Panc1 (cell line): ENCODE measurements around the gene CYP26B1. TPM values are rescaled to one million over a fixed set of nuclear protein-coding genes. Genes with fewer than 3 reads are reported as not detected.

Experiments used
- ATAC-seq: fragments of 200-7000 bp; cut with Tn5 transposase; 2 replicates; pipeline ENCODE4 v1.9.1; 2020; ENCODE audit warnings: mild to moderate bottlenecking, moderate library complexity
- BruUV-seq: library from RNA; stranded (reverse); fragments of 400-500 nt; replicated peaks from 2 replicates; lab custom pipeline; 2021; lab: Mats Ljungman, UMichigan
- CTCF ChIA-PET: fragments of 300-600 bp; sonication (Branson Sonifier 250); formaldehyde crosslinking; loops from one replicate; lab custom pipeline; 2022; ENCODE audit warnings: antibody characterized with exemption; lab: Charles Lee
- POLR2A ChIA-PET: fragments of 300-600 bp; sonication (Branson Sonifier 250); formaldehyde crosslinking; loops from one replicate; lab custom pipeline; 2022; ENCODE audit warnings: antibody characterized with exemption; lab: Charles Lee
- DNase-seq: peaks from one replicate; pipeline ENCODE4 v3.0.0-alpha.2; 2010; ENCODE audit warnings: low read depth, low spot score
- H3K27ac ChIP-seq: 2 replicates; pipeline ENCODE4 v1.5.1; 2011; ENCODE audit warnings: mild to moderate bottlenecking, low read length, inconsistent platforms
- H3K27me3 ChIP-seq: fragments of 200-500 bp; sonication (Bioruptor generic); 2 replicates; pipeline ENCODE4 v1.6.0; 2014; ENCODE audit warnings: low read length, inconsistent platforms; ENCODE audit not compliant: control insufficient read depth, insufficient read depth
- H3K36me3 ChIP-seq: fragments of 200-500 bp; sonication (Bioruptor generic); 2 replicates; pipeline ENCODE4 v1.5.1; 2014; ENCODE audit warnings: inconsistent platforms, mild to moderate bottlenecking, low read length, moderate library complexity; ENCODE audit not compliant: control insufficient read depth, insufficient read depth
- H3K4me1 ChIP-seq: 2 replicates; pipeline ENCODE4 v1.5.1; 2011; ENCODE audit warnings: inconsistent platforms, mild to moderate bottlenecking, low read length, moderate library complexity; ENCODE audit not compliant: control insufficient read depth, insufficient read depth
- H3K4me3 ChIP-seq, 2 experiments: 2 replicates each; pipeline ENCODE4 v1.5.1; 2011 to 2012; ENCODE audit warnings: low read depth in 2 of 2, low read length in 2 of 2, mild to moderate bottlenecking in 2 of 2, inconsistent platforms in 1 of 2, moderate library complexity in 1 of 2
- H3K9me3 ChIP-seq: fragments of 200-500 bp; sonication (Bioruptor generic); 2 replicates; pipeline ENCODE4 v1.5.1; 2014; ENCODE audit warnings: low read depth, mild to moderate bottlenecking, inconsistent platforms, low read length, moderate library complexity; ENCODE audit not compliant: control insufficient read depth, insufficient read depth
- CTCF ChIP-seq: fragments of 450-650 bp; IDR thresholded peaks from 2 replicates; pipeline ENCODE4 v1.5.1; 2017; ENCODE audit warnings: mild to moderate bottlenecking
- POLR2AphosphoS5 ChIP-seq: IDR thresholded peaks from 2 replicates; pipeline ENCODE4 v1.6.1; 2012; ENCODE audit warnings: mild to moderate bottlenecking, low read depth, low read length, moderate library complexity
- REST ChIP-seq, 2 experiments: IDR thresholded peaks; 2 replicates each; pipeline ENCODE4 v1.6.1; 2011 to 2012; ENCODE audit warnings: low read depth in 2 of 2, control low read depth in 1 of 2, low read length in 1 of 2, mild to moderate bottlenecking in 1 of 2, moderate library complexity in 1 of 2; ENCODE audit not compliant: insufficient read depth in 1 of 2
- SIN3A ChIP-seq: IDR thresholded peaks from 2 replicates; pipeline ENCODE4 v1.6.1; 2012; ENCODE audit warnings: low read depth, mild to moderate bottlenecking, low read length, moderate library complexity, borderline replicate concordance; ENCODE audit not compliant: insufficient read depth
- TCF7L2 ChIP-seq: IDR thresholded peaks from 2 replicates; pipeline ENCODE4 v1.6.1; 2011; ENCODE audit warnings: mild to moderate bottlenecking, low read depth, low read length, inconsistent platforms
- in situ Hi-C: cut with HindIII; loops from 2 replicates; pipeline ENCODE4 v1.10.0; 2016; ENCODE audit warnings: low sequenced_read_pairs, low pct_unique_long_range_greater_than_20kb
- intact Hi-C: fragments of 100-400 bp; cut with micrococcal nuclease; formaldehyde crosslinking; loops from one replicate; pipeline ENCODE4 v1.10.0; 2022; ENCODE audit not compliant: unreplicated experiment
- total RNA-seq: library from RNA; stranded (reverse); gene quantifications from one replicate; pipeline ENCODE4 v1.2.1, GENCODE V29; 2021; ENCODE audit not compliant: unreplicated experiment

CYP26B1 gene
- total RNA-seq, 1 experiment from 2014 or later, result 12.3 TPM

- in situ Hi-C loops, result no loop called here
- no peak for ATAC-seq
- H3K9me3 ChIP-seq, result no peaks in the 10 kb centered on the region
- ChIA-PET POLR2A (no interaction called here), CTCF (no interaction called here)
- H3K4me1 ChIP-seq, result peaks cover 15% of the 10 kb centered on the region
- no peak overlapping the region for H3K27ac ChIP-seq
- intact Hi-C loops, result no loop called here
- TF ChIP-seq SIN3A, result no peak
- TF ChIP-seq POLR2AphosphoS5, result no peak
- no peak for TF ChIP-seq CTCF
- TF ChIP-seq REST (IDR thresholded peaks at IDR 0.05; ENCODE audit: insufficient read depth in 1 of 2, low read depth in 2 of 2, low read length in 1 of 2), result no peak
- no peak for TF ChIP-seq TCF7L2
- DNase-seq, result no peak
- H3K27me3 ChIP-seq, result peaks cover 10% of the 10 kb centered on the region
- H3K36me3 ChIP-seq, result no peaks in the 10 kb centered on the region; the same call in 1 of the 2 replicates
- no TSS peak for BruUV-seq
- H3K4me3 ChIP-seq, result peak overlapping the region; percentile 52 to 64
Measured at GRCh38 chr2:72144274-72144631, 3.4 kb downstream of the CYP26B1 start.

- POLR2A ChIA-PET, result no interaction called here
- Histone ChIP-seq H3K36me3 (no peaks in the 10 kb centered on the region; the same call in 1 of the 2 replicates), H3K4me1 (peaks cover 15% of the 10 kb centered on the region), H3K9me3 (no peaks in the 10 kb centered on the region), H3K27me3 (peaks cover 8% of the 10 kb centered on the region), H3K27ac (no peak overlapping the region), H3K4me3 (peak overlapping the region in 1 of 2 experiments; percentile 64; a peak in 2 of 4 replicates)
- no TSS peak for BruUV-seq
- in situ Hi-C loops, result no loop called here
- DNase-seq (no peak), ATAC-seq (no peak)
- TF ChIP-seq TCF7L2 (no peak), REST (IDR thresholded peaks at IDR 0.05; ENCODE audit: insufficient read depth in 1 of 2, low read depth in 2 of 2, low read length in 1 of 2) (no peak), POLR2AphosphoS5 (no peak), SIN3A (no peak), CTCF (no peak)
- CTCF ChIA-PET, result interaction anchor here (0.5 kb wide), 1 partner anchor 405 kb away, joined by 3 read pairs; no protein-coding TSS in a partner anchor
- intact Hi-C loops, result no loop called here
Measured at GRCh38 chr2:72143441-72144273, 4.0 kb downstream of the CYP26B1 start.
